HG03025 (cell line): ENCODE data around the gene PCLO.
"Not testable (repeated sequence)": the region's sequence is repeated elsewhere in the genome, so short reads cannot be mapped to it uniquely, and the experiment has no call there.

Experiments used
- ATAC-seq: cut with Tn5 transposase; IDR thresholded peaks from one replicate; pipeline ENCODE4 v1.9.1; 2021; ENCODE audit warnings: mild to moderate bottlenecking, moderate library complexity; ENCODE audit not compliant: unreplicated experiment, low FRiP score

The PCLO gene

GRCh38 chr7:83130623-83131545 lies 31.8 kb downstream of the PCLO start:
- no peak for ATAC-seq

GRCh38 chr7:83130191-83130590 lies 32.5 kb downstream of the PCLO start:
- no peak for ATAC-seq

GRCh38 chr7:83119494-83119893 lies 43.2 kb downstream of the PCLO start:
- ATAC-seq, result no peak

GRCh38 chr7:83119026-83119382 lies 43.7 kb downstream of the PCLO start:
- ATAC-seq, result no peak

- ATAC-seq, result no peak
These were observed 44.2 kb downstream of the PCLO start for GRCh38 chr7:83118347-83119025.

- no peak for ATAC-seq
These were observed 45.2 kb downstream of the PCLO start for GRCh38 chr7:83117466-83117865.

GRCh38 chr7:83111391-83111790 lies 51.3 kb downstream of the PCLO start:
- no peak for ATAC-seq

- no peak for ATAC-seq
These were observed 53.3 kb downstream of the PCLO start for GRCh38 chr7:83109352-83109751.

- no peak for ATAC-seq
These were observed 56.7 kb downstream of the PCLO start for GRCh38 chr7:83105948-83106347.

- ATAC-seq, result no peak
These were observed 57.6 kb downstream of the PCLO start for GRCh38 chr7:83105063-83105462.

- ATAC-seq, result no peak
These were observed 61.2 kb downstream of the PCLO start for GRCh38 chr7:83101530-83101929.

GRCh38 chr7:83096065-83096580 lies 66.6 kb downstream of the PCLO start:
- no peak for ATAC-seq

- ATAC-seq, result no peak
These were observed 77.4 kb downstream of the PCLO start for GRCh38 chr7:83085299-83085698.

GRCh38 chr7:83079879-83080278 lies 82.8 kb downstream of the PCLO start:
- not testable (repeated sequence) for ATAC-seq

- no peak for ATAC-seq
These were observed 85.4 kb downstream of the PCLO start for GRCh38 chr7:83077328-83077727.

GRCh38 chr7:83072576-83073517 lies 89.8 kb downstream of the PCLO start:
- ATAC-seq, result no peak

GRCh38 chr7:83065714-83066113 lies 97.0 kb downstream of the PCLO start:
- ATAC-seq, result no peak

GRCh38 chr7:83060218-83060617 lies 102.5 kb downstream of the PCLO start:
- ATAC-seq, result no peak

- no peak for ATAC-seq
These were observed 104.0 kb downstream of the PCLO start for GRCh38 chr7:83058667-83059066.

- no peak for ATAC-seq
These were observed 107.5 kb downstream of the PCLO start for GRCh38 chr7:83055197-83055596.

- ATAC-seq, result no peak
These were observed 108.2 kb downstream of the PCLO start for GRCh38 chr7:83054472-83054871.
